Activated naive CD8-positive, alpha-beta T cell treated with anti-CD3 and anti-CD28 coated beads, Interleukin-2, amount 10 ng/mL, durations not matched to agents 7 days and 5 days (primary cell): Measurements from ENCODE around the gene VSTM2B. TPM values are rescaled to one million over a fixed set of nuclear protein-coding genes. Genes with fewer than 3 reads are reported as not detected.
A peak's percentile ranks its signal among the peaks of the same experiment; 100 is the strongest.

ENCODE experiments used
- ATAC-seq: fragments of 150-1000 bp; cut with Tn5 transposase; one replicate; pipeline ENCODE4 v1.10.0; 2021; ENCODE audit warnings: low read depth, moderate library complexity
- POLR2A ChIA-PET: fragments of 350-600 bp; sonication (Branson Sonifier 250); formaldehyde crosslinking; loops from one replicate; lab custom pipeline; 2021; ENCODE audit warnings: antibody characterized with exemption; lab: Charles Lee
- DNase-seq: peaks from one replicate; pipeline ENCODE4 v3.0.0; 2021
- H3K27ac Mint-ChIP-seq: one replicate; pipeline ENCODE4 v1.8.0; 2022; ENCODE audit warnings: mild to moderate bottlenecking, mixed read lengths
- H3K27me3 Mint-ChIP-seq: one replicate; pipeline ENCODE4 v1.8.0; 2022; ENCODE audit warnings: mild to moderate bottlenecking, moderate library complexity, mixed read lengths
- H3K36me3 Mint-ChIP-seq: one replicate; pipeline ENCODE4 v1.8.0; 2021; ENCODE audit warnings: mild to moderate bottlenecking, mixed read lengths
- H3K4me1 Mint-ChIP-seq: one replicate; pipeline ENCODE4 v1.8.0; 2021; ENCODE audit warnings: mixed read lengths
- H3K4me3 Mint-ChIP-seq: one replicate; pipeline ENCODE4 v1.8.0; 2022; ENCODE audit warnings: mild to moderate bottlenecking, moderate library complexity, mixed read lengths
- H3K9me3 Mint-ChIP-seq: one replicate; pipeline ENCODE4 v1.8.0; 2021; ENCODE audit warnings: mixed read lengths
- total RNA-seq, 2 experiments: library from RNA; stranded (reverse); gene quantifications; one replicate each; pipeline ENCODE4 v1.2.3, GENCODE V29; 2021

VSTM2B gene
- total RNA-seq, 2 experiments from 2014 or later = not detected

- H3K4me3 Mint-ChIP-seq = peak overlapping the region; percentile 52
- H3K4me1 Mint-ChIP-seq = peaks cover 15% of the 10 kb centered on the region
- POLR2A ChIA-PET = no interaction called here
- peaks cover 62% of the 10 kb centered on the region for H3K27me3 Mint-ChIP-seq
- H3K36me3 Mint-ChIP-seq = peaks cover 1% of the 10 kb centered on the region
- peak; percentile 43 for DNase-seq
- H3K9me3 Mint-ChIP-seq = no peaks in the 10 kb centered on the region
- ATAC-seq = no peak
- no peak overlapping the region for H3K27ac Mint-ChIP-seq
These were observed 622 bp upstream of the VSTM2B start for GRCh38 chr19:29524912-29525831.

- peaks cover 1% of the 10 kb centered on the region for H3K36me3 Mint-ChIP-seq
- peaks cover 70% of the 10 kb centered on the region for H3K27me3 Mint-ChIP-seq
- POLR2A ChIA-PET = no interaction called here
- H3K4me3 Mint-ChIP-seq = peak overlapping the region; percentile 39
- no peaks in the 10 kb centered on the region for H3K9me3 Mint-ChIP-seq
- H3K4me1 Mint-ChIP-seq = peaks cover 19% of the 10 kb centered on the region
- ATAC-seq (peak; percentile 21), DNase-seq (peak; percentile 49)
- no peak overlapping the region for H3K27ac Mint-ChIP-seq
These were observed 1.1 kb downstream of the VSTM2B start for GRCh38 chr19:29526730-29527499.

GRCh38 chr19:29527500-29528328, 1.9 kb downstream of the VSTM2B start:
- Mint-ChIP-seq H3K4me3 (peak overlapping the region; percentile 68), H3K27me3 (peaks cover 71% of the 10 kb centered on the region), H3K4me1 (peaks cover 19% of the 10 kb centered on the region), H3K9me3 (no peaks in the 10 kb centered on the region), H3K27ac (peak overlapping the region; percentile 28), H3K36me3 (peaks cover 1% of the 10 kb centered on the region)
- ATAC-seq (no peak), DNase-seq (no peak)
- POLR2A ChIA-PET = no interaction called here

- no peak overlapping the region for H3K27ac Mint-ChIP-seq
- ATAC-seq = peak; percentile 81
- H3K36me3 Mint-ChIP-seq = peaks cover 1% of the 10 kb centered on the region
- POLR2A ChIA-PET = interaction anchor here (1.4 kb wide), 1 partner anchor 77 kb away, joined by 4 read pairs; the partner anchor contains the start of gene POP4
- peaks cover 19% of the 10 kb centered on the region for H3K4me1 Mint-ChIP-seq
- H3K9me3 Mint-ChIP-seq = no peaks in the 10 kb centered on the region
- H3K4me3 Mint-ChIP-seq = peak overlapping the region; percentile 68
- H3K27me3 Mint-ChIP-seq = peaks cover 64% of the 10 kb centered on the region
- peak; percentile 80 for DNase-seq
These were observed 2.7 kb downstream of the VSTM2B start for GRCh38 chr19:29528350-29528945.

GRCh38 chr19:29528946-29529645, 3.3 kb downstream of the VSTM2B start:
- peak overlapping the region; percentile 68 for H3K4me3 Mint-ChIP-seq
- POLR2A ChIA-PET = interaction anchor here (1.4 kb wide), 1 partner anchor 77 kb away, joined by 4 read pairs; the partner anchor contains the start of gene POP4
- peaks cover 19% of the 10 kb centered on the region for H3K4me1 Mint-ChIP-seq
- peaks cover 1% of the 10 kb centered on the region for H3K36me3 Mint-ChIP-seq
- H3K27me3 Mint-ChIP-seq = peaks cover 57% of the 10 kb centered on the region
- H3K27ac Mint-ChIP-seq = no peak overlapping the region
- peak; percentile 39 for DNase-seq
- ATAC-seq = no peak
- no peaks in the 10 kb centered on the region for H3K9me3 Mint-ChIP-seq

- peaks cover 19% of the 10 kb centered on the region for H3K4me1 Mint-ChIP-seq
- peaks cover 53% of the 10 kb centered on the region for H3K27me3 Mint-ChIP-seq
- H3K27ac Mint-ChIP-seq = no peak overlapping the region
- H3K36me3 Mint-ChIP-seq = peaks cover 1% of the 10 kb centered on the region
- no peak for ATAC-seq
- DNase-seq = peak; percentile 38
- POLR2A ChIA-PET = interaction anchor here (0.7 to 1.4 kb wide), 2 partner anchors 43 to 76 kb away, joined by 4 read pairs; partner anchors contain the start of gene POP4
- peak overlapping the region; percentile 68 for H3K4me3 Mint-ChIP-seq
- no peaks in the 10 kb centered on the region for H3K9me3 Mint-ChIP-seq
These were observed 4.1 kb downstream of the VSTM2B start for GRCh38 chr19:29529646-29530539.

GRCh38 chr19:29530540-29531457, 5.0 kb downstream of the VSTM2B start:
- ATAC-seq (no peak), DNase-seq (no peak)
- Mint-ChIP-seq H3K4me3 (no peak overlapping the region), H3K27me3 (peaks cover 50% of the 10 kb centered on the region), H3K27ac (no peak overlapping the region), H3K9me3 (no peaks in the 10 kb centered on the region), H3K36me3 (peaks cover 1% of the 10 kb centered on the region), H3K4me1 (peaks cover 17% of the 10 kb centered on the region)
- POLR2A ChIA-PET = interaction anchor here (0.7 kb wide), 1 partner anchor 43 kb away, joined by 4 read pairs; no protein-coding TSS in a partner anchor

- no peak overlapping the region for H3K27ac Mint-ChIP-seq
- peaks cover 1% of the 10 kb centered on the region for H3K36me3 Mint-ChIP-seq
- POLR2A ChIA-PET = no interaction called here
- peaks cover 52% of the 10 kb centered on the region for H3K27me3 Mint-ChIP-seq
- no peak overlapping the region for H3K4me3 Mint-ChIP-seq
- ATAC-seq (no peak), DNase-seq (no peak)
- no peaks in the 10 kb centered on the region for H3K9me3 Mint-ChIP-seq
- H3K4me1 Mint-ChIP-seq = peaks cover 17% of the 10 kb centered on the region
These were observed 5.7 kb downstream of the VSTM2B start for GRCh38 chr19:29531458-29532025.

GRCh38 chr19:29532097-29532496, 6.3 kb downstream of the VSTM2B start:
- peaks cover 51% of the 10 kb centered on the region for H3K27me3 Mint-ChIP-seq
- POLR2A ChIA-PET = no interaction called here
- DNase-seq = no peak

GRCh38 chr19:29532956-29533355, 7.2 kb downstream of the VSTM2B start:
- Mint-ChIP-seq H3K4me1 (peaks cover 14% of the 10 kb centered on the region), H3K27me3 (peaks cover 44% of the 10 kb centered on the region), H3K4me3 (no peak overlapping the region), H3K36me3 (peaks cover 1% of the 10 kb centered on the region), H3K27ac (no peak overlapping the region), H3K9me3 (no peaks in the 10 kb centered on the region)
- ATAC-seq (no peak), DNase-seq (no peak)
- POLR2A ChIA-PET = no interaction called here

More at GRCh38 chr19:29532097-29532496, 6.3 kb downstream of the VSTM2B start:
- ATAC-seq = no peak
- no peak overlapping the region for H3K27ac Mint-ChIP-seq
- H3K36me3 Mint-ChIP-seq = peaks cover 1% of the 10 kb centered on the region
- H3K4me3 Mint-ChIP-seq = no peak overlapping the region
- no peaks in the 10 kb centered on the region for H3K9me3 Mint-ChIP-seq
- peaks cover 17% of the 10 kb centered on the region for H3K4me1 Mint-ChIP-seq
